KBM-7 (cell line): ENCODE data around the gene ERICH6B.
"Not testable (repeated sequence)": the region's sequence is repeated elsewhere in the genome, so short reads cannot be mapped to it uniquely, and the experiment has no call there.

ENCODE experiments used
- DNase-seq: peaks from one replicate; pipeline ENCODE4 v3.0.0-alpha.2; 2015
- in situ Hi-C: fragments of 300-500 bp; cut with MboI; formaldehyde crosslinking; loops from 2 replicates; pipeline ENCODE4 v1.14.3; 2020; ENCODE audit warnings: low sequenced_read_pairs, low pct_unique_long_range_greater_than_20kb, mixed read lengths

Gene ERICH6B

DNA sequence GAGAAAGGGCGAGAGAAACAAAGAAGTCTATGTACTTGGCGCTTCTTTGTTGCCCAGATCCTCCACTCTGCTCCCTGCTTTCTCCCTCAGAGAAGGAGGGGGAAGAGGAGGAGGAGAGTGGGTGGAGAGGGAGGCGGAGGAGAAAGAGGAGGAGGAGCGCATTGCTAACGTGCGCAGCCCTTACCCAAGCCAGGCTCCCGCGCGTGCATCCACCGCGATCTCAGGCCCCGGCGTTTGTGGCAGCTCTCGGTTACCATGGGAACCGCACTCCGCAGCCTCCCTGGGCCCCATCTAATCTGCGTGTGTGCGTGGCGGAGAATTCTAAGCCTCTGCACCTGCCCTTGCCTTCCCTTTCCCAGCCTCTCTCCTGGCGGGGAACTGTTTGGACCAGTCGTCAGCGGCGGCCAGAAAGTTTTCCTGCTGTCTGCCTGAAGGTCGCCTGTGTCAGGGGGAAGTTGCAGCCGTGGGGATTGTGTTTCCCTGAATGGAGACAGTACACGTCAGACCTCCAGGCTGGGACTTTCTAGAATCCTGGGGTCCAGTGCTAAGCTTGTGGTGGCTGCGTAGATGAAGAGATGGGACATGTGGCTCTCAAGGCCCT, at the start of gene ERICH6B:
ERICH6B (minus strand) TSS at position 239 of the 601 bp plus-strand sequence. CDS start 18,734 bp downstream, outside the sequence.
- in situ Hi-C loops, result loop anchor here (25.0 kb wide), 1 partner anchor 697 kb away; no protein-coding TSS in a partner anchor
- peak; percentile 63 for DNase-seq

DNA sequence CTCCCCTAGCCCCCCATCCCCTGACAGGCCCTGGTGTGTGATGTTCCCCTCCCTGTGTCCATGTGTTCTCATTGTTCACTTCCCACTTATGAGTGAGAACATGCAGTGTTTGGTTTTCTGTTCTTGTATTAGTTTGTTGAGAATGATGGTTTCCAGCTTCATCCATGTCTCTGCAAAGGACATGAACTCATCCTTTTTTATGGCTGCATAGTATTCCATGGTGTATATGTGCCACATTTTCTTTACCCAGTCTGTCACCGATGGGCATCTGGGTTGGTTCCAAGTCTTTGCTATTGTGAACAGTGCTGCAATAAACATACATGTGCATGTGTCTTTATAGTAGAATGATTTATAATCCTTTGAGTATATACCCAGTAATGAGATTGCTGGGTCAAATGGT, 47.4 kb upstream of the ERICH6B start:
- in situ Hi-C loops, result not testable (repeated sequence)

DNA sequence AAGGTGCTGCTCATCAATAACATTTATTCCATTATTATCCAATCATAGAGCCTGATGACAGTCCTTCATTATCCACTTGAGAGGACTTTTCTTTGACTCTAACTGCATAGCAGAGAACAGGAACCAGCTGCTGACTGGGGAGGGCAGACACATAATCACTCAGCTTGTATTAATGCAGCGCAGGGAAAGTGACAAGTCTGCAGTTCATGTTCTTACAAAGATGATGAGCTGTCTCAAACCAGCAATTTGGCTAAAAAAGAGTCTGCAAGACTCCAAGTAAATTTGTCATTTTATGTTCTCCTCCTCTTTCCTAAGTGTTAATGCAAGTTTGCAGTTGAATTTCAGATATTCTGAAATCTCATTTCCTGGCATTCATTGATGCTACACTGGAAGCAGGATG, 46.6 kb upstream of the ERICH6B start:
- no peak for DNase-seq
- in situ Hi-C loops, result no loop called here

More for the DNA sequence above, 47.4 kb upstream of the ERICH6B start:
- not testable (repeated sequence) for DNase-seq

DNA sequence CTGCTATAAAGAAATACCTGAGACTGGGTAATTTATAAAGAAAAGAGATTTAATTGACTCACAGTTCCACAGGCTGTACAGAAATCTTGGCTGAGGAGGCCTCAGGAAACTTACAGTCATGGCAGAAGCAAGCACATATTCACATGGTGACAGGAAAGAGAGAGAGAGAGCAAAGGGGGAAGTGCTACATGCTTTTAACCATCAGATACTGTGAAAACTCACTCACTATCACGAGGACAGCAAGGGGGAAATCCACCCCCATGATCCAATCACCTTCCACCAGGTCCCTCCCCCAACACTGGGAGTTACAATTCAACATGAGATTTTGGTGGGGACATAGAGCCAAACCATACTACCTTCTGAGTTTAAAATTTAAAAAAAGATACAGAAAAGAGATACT, 44.9 kb upstream of the ERICH6B start:
- DNase-seq, result peak; percentile 7
- in situ Hi-C loops, result not testable (repeated sequence)

DNA sequence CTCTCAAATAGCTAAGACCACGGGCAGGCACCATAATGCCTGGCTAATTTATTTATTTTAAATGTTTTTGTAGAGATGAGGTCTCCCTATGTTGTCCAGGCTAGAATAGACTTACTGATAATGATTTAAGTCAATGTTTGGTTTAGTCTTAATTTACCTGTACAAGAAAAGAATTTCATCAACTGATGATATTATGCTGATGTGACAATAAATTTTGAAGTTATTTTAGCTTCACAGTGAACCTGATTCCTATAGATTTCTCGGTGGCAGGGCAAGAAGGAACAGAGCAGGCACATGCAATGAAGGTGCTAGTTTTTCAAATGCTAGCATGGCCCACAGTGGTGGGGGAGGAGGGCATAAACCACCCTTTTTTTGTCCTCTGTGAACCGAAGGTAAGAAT, 44.0 kb upstream of the ERICH6B start:
- in situ Hi-C loops, result no loop called here
- no peak for DNase-seq

DNA sequence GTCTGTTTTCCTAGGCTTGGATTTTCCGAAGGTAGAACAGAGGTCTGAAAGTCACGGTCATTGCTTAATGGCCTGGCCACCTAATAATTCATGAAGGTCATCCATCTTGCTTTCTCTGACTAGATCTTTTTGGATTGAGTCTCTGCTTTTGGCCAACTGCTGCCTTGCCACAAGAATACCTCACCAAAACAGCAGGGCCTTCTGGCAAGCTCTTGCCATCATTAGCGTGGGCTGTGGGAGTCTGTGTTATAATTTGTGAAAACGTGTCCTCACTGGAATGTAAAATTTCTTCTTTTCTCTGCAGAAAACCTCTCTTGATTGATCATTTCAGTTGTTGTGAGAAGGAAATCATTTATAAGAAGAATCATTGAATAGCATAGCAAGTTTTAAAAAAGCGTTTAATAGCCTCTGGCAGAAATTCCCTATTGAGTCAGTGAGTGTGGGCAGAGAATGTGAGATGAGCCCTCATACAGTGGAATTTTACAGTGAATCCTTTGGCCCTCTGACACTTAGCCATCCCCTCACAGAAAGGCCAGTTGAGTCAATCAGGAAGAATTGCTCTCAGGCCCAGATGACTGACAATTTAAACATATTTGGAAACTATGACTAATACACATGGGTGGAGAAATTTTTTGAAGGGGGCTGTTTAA, 43.2 kb upstream of the ERICH6B start:
- in situ Hi-C loops, result no loop called here
- no peak for DNase-seq

DNA sequence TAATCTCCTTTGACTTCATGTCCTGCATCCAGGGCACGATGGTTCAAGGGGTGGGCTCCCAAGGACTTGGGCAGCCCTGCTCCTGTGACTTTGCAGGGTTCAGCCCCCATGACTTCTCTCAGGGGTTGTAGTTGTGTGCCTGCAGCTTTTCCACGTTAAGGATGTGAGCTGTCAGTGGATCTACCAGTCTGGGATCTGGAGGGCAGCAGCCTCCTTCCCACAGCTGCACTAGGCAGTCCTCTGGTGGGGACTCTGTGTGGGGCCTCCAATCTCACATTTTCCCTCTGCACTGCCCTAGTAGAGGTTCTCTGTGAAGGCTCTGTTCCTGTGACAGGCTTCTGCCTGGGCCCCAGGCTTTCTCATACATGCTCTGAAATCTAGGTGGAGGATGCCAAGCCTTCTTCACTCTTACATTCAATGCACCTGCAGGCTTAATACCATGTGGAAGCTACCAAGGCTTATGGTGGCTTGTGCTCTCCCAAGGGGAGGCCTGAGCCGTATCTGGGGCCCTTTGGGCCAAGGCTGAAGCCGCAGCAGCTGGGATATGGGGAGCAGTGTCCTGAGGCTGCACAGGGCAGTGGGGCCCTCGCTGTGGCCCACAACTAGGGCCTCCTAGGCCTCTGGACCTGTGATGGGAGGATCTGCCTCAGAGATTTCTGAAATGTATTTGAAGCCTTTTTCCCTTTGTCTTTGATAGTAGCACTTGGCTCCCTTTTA, 39.3 kb upstream of the ERICH6B start:
- DNase-seq, result no peak
- in situ Hi-C loops, result no loop called here

DNA sequence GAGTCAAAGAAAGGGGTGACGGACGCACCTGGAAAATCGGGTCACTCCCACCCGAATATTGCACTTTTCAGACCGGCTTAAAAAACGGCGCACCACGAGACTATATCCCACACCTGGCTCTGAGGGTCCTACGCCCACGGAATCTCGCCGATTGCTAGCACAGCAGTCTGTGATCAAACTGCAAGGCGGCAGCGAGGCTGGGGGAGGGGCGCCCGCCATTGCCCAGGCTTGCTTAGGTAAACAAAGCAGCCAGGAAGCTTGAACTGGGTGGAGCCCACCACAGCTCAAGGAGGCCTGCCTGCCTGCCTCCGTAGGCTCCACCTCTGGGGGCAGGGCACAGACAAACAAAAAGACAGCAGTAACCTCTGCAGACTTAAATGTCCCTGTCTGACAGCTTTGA, 29.7 kb upstream of the ERICH6B start:
- in situ Hi-C loops, DNase-seq: not testable (repeated sequence)

DNA sequence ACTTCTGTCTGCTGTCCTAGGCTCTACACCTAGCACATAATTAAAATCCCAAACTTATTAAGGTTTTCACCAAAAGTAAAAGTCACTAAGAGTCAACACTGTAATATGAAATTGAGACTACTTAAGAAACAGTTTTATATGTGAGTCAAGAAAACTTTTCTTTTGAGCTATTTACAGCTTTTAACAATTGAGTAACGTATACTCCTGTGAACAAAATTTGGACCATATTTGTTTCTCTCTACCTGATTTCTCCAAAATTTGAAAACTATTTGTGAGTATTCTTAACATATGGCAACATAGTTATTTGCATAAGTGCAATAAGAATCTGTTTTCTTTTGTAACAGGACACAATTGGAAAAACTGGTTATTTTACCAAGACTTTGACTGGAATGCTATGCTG, 26.6 kb upstream of the ERICH6B start:
- in situ Hi-C loops, DNase-seq: not testable (repeated sequence)

DNA sequence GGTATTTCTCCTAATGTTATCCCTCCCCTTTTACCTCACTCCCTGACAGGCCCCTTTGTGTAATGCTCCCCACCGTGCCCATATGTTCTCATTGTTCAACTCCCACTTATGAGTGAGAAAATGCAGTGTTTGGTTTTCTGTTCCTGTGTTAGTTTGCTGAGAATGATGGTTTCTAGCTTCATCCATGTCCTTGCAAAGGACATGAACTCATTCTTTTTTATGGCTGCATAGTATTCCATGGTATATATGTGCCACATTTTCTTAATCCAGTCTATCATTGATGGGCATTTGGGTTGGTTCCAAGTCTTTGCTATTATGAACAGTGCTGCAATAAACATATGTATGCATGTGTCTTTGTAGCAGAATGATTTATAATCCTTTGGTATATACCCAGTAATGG, 19.8 kb upstream of the ERICH6B start:
- DNase-seq, in situ Hi-C loops: not testable (repeated sequence)

DNA sequence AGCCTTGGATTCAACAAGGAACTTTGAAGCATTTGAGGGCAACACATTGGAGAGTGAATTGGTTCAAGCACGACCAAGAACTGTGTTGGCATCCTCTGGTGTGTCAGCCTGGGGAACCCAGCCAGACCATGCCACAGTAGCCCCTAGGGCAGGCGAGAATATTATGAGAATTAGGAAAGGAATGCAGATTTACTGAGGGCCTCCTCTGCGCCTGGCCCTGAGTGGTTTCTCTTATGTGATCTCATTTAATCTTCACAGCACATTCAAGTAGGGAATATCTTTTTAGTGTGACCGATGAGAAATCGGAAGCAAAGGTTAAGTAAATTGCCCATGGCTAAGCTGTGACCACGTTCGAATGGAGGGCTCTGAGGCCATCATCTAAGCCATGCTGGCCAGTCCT, 15.3 kb upstream of the ERICH6B start:
- in situ Hi-C loops, result no loop called here
- DNase-seq, result no peak

DNA sequence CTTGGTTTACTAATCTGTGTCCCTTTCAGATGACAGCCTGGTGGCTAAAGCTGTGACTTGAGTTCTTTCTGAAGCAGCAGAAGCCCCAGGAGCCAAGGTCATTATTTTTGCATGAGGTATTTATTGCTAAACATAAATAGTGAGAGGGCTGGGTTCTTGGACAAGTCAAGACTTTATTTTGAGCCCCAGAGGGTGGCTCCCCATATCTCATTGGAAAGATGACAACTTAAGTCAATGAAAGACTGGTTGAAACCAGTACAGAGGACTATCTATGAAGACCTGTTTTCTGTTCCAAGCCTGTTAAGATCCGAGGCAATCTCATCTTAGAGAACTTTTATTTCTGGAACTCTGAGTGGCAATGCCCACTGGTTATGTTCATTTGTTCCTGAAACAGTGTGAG, 14.4 kb upstream of the ERICH6B start:
- no peak for DNase-seq
- in situ Hi-C loops, result no loop called here

DNA sequence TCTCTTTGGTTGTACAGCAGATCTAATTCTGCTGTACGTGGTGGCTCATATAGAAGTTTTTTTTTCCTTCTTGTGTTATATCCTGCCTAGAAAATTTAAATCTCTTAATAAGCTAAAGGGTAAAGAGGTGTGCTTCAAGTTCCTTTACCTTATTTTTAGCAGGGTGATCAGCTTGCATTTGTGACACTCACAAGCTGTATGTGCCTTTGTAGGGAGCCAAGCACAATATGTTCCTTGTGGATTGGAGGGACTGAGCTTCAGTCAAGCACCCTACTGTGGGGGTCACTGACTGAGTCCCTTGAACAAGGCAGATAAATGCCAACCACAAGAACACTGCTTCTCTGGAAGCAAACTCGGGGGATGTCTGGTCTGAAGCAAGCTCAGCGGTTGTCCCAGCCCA, 12.6 kb upstream of the ERICH6B start:
- DNase-seq, result no peak
- in situ Hi-C loops, result no loop called here

DNA sequence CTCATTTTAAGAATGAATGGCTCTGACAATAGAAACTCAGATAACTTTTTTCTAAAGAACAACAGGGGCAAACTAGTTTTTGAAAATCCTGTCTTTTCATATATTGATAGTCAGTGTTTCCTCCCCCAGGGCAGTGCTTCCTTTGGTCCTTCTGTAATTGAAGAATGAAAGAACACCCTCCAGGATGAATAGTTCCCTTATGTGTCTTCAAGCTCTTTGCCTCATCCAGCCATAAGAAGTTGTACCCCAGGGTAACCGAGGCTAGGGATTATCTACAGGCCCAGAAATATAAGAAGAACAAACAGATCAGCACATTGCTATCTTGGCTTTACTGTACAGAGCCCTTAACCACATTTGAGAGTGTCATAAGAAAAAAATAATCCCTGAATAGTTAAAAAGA, 12.1 kb upstream of the ERICH6B start:
- DNase-seq, result no peak
- in situ Hi-C loops, result no loop called here

DNA sequence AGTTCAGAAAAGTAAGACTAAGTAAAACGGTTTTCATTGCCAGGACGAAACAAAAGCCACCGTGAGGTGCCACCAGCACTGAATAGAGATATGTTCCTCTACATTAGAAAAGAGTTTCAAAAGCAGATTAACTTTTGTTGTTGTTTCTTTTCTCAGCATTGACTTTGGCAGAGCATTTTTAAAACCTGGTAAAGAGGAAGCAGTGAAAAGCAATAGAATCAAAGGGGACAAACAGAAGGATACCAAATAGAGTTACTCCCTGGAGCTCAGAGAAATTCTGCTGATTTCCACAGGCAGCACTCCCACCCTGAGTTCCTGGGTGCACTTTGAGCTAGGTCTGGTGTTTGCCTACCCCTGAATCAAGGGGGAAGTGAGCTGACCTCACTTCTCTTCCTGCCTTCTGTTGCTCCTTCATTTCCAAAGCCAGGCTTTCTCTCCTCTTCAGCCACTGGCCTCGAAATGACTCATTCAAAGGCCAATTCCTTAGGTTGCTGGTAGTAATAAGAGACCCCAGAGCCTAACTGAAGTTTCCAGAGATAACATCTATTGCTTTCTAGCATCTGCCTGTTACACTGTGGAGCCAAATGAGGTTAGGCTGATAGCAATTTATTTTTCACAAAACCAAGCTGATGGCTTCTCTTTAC, 11.3 kb upstream of the ERICH6B start:
- in situ Hi-C loops, result no loop called here
- DNase-seq, result peak; percentile 12

DNA sequence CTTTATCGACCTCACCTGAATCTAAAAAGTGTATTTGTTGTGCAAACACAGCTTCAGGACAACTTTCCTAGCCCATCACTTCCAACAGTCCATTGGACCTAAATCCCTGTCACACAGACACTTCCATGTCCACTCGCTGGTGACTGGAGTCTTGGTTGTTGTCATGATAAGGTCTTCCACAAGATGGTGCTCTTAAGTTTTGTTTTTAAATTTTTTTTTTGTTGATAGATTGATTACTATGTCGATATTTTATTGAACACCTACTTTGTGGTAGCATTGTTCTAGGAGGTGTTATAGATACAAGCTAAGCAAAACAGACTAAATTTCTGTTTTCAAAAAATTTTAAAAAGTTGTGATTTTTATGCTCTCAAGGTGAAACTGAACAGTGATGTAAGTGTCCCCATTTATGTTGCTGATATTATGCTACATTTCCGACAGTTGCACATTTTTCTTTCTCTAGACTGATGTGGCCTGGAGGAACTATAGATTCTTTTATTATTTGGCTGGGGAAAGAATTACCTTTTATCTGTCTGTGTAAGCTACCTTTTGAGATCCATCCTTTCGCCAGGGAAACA, 8.1 kb upstream of the ERICH6B start:
- peak; percentile 41 for DNase-seq
- in situ Hi-C loops, result loop anchor here (25.0 kb wide), 1 partner anchor 689 kb away; no protein-coding TSS in a partner anchor

DNA sequence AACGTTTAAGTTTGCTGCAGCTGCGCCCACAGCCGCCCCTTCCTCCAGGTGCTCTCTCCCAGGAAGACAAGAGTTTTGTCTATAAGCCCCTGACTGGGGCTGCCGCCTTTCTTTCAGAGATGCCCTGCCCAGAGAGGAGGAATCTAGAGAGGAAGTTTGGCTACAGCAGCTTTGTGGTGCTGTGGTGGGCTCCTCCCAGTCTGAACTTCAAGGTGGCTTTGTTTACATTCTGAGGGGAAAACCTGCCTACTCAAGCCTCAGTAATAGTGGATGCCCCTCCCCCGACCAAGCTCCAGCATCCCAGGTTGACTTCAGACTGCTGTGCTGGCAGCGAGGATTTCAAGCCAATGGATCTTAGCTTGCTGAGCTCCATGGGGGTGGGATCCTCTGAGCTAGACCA, 6.4 kb upstream of the ERICH6B start:
- no peak for DNase-seq
- in situ Hi-C loops, result loop anchor here (25.0 kb wide), 1 partner anchor 690 kb away; no protein-coding TSS in a partner anchor

DNA sequence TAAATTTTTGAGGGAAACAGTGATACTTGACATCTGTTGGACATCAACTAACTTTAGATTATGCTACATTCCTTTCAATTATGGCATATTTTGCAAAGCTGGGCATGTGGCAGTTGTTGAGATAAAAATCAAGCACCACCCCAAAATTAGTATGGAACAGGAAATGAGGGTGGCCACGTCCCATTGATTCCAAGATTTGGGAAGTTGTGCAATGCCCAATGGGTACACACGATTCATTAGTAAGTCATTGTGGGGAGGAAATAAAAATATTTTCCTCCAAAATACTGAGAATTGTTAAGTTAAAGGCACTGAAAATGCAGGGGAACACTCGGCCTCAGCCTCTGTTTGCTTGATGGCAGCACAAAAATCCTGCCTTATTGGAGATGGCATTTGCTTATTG, 7.6 kb downstream of the ERICH6B start:
- no peak for DNase-seq
- in situ Hi-C loops, result loop anchor here (25.0 kb wide), 1 partner anchor 704 kb away; no protein-coding TSS in a partner anchor

DNA sequence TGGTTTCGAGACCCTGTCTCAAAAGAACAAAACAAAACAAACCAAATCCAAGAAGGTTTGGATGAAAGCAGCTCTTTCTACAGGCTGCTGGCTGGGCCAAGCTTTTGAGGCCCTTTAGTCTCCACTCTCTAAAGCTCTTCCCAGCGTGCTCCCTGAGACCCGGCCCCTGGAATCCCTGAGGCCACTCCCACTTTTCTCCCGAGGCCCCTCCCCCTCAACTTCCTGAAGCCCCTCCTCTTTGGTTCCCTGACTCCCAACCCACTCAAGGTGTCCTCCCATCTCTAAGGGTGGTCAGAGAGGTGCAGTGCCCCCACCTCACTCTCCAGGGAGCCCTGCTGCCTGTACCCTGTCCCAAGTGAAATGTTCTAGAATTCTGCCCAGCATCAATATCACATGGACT, 10.6 kb downstream of the ERICH6B start:
- in situ Hi-C loops, result loop anchor here (25.0 kb wide), 1 partner anchor 707 kb away; no protein-coding TSS in a partner anchor
- DNase-seq, result no peak
